Right hindlimb (tissue), 1 donor: ENCODE results near the gene LCN10.
"Not testable (repeated sequence)": the region's sequence is repeated elsewhere in the genome, so short reads cannot be mapped to it uniquely, and the experiment has no call there.

Experiments used
- DNase-seq: peaks from one replicate; pipeline ENCODE4 v3.0.0-alpha.2; 2018

Gene LCN10

DNA sequence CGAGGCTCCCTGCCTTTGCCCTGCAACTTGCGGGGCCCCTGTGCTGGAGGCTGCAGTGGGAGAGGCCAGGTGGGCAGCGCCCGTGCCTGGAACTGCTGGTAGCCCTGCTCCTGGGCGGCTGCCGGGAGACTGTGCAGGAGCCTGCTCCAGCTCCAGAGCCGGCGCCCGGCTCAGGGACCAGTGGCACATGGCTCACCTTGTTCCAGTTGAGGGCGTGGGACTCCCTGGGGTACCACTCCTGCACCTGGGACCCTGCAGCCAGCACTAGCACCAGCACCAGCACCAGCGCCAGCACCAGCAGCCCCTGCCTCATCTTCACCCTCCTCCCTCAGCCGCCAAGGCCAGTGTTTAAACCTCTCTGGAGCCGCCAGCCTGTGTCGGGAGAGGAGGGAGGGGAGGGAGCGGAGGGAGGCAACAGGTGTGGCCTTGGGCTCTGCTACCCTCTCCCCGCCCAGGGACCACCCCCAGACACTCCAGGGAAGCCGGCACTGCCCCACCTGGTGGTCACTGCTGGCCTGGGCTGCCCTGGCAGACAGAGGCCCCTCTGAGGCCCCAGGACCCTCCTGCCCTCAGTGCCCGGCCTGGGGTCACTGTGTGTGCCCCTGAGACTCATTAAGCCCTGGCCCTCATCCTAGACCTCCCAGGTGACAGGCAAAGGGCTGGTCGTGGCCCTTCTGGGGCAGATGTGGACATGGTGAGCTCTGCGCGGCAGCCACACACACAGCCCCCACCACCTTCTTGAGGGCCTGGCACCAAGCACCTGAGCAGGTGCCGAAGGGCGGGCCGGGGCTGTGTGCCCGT, at the start of gene LCN10:
TSS of gene LCN10 (minus strand) at position 350 of the 801 bp plus-strand sequence. CDS start at position 313, 37 bp downstream.
- no peak for DNase-seq

DNA sequence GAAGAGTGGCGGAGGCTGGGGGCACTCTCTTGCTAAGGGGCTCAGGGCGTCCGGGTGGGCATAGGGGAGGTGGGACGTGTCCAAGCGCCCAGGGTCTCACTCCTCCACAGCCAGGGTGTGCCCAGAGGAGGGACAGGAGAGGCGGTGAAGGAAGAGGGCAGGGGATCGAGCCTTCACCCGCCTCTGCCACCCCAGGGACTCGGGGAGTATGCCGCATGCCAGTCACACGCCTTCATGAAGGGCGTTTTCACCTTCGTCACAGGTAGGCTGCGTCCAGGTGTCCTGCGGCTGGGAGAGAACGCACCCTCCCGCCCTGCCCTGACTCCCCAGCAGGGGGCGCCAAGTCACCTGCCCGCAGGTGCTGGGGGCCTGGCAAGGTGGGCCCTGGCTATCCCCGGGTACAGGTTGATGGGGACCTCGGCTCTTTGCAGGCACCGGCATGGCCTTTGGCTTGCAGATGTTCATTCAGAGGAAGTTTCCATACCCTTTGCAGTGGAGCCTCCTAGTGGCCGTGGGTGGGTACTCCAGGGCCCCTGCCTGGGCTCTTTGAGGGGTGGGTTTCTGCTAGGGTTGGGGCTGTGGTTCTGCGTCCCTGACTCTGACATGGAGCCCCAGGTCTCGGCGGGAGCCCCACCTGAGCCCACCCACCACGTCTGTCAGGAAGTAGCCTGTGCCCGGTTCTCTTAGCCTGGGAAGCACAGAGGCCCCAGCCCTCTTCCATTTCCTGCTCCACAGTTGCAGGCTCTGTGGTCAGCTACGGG, 49.0 kb upstream of the LCN10 start:
- peak; percentile 60 for DNase-seq

DNA sequence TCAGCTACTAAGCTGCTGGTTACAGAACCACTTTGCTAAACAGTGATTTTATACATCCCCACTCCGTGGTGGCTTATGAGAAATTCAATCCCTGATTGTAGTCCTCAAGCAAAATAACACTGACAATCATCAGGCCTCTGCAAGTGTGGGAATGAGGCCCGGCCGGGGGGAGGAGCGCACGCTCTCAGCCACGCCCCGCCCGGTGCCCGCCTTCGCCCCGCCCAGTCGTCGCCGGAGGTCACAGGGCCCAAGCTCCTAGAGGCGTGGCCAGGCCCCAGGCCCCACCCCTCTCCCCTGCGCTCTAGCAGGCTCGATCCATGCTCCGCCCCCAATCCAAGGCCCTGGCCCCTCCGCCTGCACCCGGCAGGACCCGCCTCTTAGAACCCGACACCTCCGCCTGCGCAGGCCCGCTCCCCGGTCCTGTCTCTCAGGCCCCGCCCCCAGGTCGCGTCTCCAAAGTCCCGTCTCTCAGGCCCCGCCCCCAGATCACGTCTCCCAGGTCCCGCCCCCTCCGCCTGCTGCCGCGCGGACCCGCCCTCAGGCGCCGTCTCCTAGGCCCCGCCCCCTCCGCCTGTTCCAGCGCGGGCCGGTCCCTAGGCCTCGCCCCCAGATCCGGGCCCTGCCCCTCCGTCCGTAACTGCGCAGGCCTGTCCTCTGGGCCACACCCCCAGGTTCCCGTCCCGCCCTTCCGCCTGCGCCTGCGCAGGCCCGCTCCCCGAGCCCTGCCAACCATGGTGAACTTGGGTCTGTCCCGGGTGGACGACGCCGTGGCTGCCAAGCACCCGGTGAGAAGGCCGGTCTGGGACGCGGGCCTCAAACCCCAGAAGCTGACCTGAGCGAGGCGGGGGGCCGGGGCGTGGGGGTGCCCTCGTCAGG, 48.1 kb upstream of the LCN10 start, which contains the start of gene TMEM141:
TSS of gene TMEM141 (plus strand) at position 705 of the 876 bp plus-strand sequence. CDS start at position 732, 27 bp downstream.
- peak; percentile 100 for DNase-seq

DNA sequence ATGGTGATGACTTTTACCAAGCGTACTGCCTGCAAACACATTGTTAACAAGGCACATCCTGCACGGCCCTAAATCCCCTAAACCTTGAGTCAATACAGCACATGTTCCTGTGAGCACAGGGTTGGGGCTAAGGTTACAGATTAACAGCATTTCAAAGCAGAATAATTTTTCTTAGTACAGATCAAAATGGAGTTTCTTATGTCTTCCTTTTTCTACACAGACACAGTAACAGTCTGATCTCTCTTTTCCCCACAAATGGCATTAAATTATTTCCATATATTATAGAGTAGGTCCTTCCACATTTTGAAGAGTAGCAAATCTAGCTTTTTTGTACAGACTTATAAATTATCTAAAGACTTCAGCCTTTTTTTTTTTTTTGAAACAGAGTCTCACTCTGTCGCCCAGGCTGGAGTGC, 46.8 kb upstream of the LCN10 start:
- no peak for DNase-seq

DNA sequence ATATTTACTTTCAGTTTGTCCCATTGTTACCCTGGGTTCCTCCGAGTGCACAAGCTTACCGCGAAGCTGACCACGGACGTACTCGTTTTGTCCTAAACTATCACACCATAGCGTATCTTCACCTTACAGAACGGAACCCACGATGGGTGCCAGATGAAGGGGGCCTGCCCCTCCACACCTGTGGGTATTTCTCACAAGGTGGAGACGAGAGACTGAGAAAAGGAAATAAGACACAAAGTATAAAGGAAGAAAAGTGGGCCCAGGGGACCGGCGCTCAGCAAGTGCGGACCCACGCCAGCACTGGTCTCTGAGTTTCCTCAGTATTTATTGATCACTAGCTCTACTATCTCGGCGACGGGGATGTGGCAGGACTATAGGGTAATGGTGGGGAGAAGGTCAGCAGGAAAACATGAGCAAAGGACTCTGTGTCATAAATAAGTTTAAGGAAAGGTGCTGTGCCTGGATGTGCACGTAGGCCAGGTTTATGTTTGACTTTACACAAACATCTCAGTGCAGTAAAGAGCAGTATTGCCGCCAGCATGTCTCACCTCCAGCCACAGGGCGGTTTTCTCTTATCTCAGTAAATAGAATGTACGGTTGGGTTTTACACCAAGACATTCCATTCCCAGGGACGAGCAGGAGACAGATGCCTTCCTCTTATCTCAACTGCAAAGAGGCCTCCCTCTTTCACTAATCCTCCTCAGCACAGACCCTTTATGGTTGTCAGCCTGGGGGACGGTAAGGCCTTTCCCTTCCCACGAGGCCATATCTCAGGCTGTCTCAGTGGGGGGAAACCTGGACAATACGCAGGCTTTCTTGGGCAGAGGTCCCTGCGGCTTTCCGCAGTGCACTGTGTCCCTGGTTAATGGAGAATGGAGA, 46.1 kb upstream of the LCN10 start:
- not testable (repeated sequence) for DNase-seq

DNA sequence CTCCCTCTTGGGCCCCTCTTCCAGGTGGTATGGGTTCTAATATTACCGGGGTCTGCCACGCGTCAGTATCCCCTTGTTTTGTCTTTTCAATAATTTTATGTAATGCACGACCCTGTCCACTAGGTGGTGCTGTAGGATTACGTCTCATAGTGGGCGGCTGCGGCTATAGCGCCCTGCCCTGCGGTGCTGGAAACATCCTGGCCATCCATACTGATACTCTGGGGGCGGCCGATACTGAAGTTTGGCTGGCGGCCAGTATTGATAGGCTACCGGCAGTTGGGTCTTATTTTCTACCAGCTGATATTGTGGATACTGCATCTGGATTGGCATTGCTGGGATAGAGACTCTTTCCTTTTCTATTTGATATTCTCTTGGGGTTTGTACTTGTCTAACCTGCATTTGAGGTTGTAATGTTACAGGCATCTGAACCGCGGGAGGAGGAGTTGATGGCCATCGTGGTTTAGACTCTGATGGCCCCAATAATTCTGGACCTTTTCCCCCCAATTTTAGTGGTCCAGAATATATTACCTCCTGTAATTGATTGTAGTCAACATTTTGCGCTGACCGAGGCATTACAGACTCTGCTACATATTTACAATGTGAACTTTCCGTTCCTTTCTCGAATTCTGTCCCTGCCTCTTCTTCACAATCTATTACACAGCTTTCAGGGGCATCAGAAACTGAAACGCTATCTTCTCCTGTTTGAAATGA, 45.1 kb upstream of the LCN10 start:
- peak; percentile 70 for DNase-seq

DNA sequence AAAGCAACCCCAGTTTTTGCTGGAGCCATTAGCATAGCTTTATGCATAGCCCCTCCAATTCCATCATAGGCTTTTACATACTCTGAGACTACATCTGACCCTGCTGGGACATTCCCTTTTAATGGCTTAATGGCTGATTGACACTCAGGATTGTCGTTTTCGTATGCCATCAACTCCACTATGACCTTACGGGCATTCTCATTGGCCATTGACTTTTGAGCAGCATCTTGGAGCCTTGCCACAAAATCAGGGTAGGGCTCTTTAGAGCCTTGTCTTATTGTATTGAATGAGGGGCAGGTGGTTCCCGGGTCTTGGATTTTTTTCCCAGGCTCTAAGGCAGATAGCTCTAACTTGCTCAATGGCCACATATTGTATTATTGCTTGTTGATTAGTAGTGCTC, 44.2 kb upstream of the LCN10 start:
- DNase-seq, result not testable (repeated sequence)

DNA sequence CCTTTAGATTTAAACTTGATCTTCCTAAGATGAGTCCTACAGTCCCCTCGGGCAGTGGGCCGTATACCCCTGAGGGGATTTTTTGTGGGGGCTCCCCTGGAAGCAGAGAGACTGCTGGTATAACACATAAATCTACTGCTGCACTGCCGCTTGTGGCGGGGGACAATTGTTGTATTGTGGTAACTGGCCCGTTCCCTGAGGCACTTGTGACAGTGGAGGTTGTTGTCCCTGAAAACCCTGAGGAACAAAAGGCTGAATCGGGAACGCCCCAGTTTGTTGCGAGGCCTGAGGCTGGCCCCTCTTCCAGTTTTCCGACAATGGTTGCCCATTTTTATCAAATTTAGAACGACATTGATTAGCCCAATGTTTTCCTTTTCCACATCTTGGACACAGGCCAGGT, 43.7 kb upstream of the LCN10 start:
- DNase-seq, result no peak

DNA sequence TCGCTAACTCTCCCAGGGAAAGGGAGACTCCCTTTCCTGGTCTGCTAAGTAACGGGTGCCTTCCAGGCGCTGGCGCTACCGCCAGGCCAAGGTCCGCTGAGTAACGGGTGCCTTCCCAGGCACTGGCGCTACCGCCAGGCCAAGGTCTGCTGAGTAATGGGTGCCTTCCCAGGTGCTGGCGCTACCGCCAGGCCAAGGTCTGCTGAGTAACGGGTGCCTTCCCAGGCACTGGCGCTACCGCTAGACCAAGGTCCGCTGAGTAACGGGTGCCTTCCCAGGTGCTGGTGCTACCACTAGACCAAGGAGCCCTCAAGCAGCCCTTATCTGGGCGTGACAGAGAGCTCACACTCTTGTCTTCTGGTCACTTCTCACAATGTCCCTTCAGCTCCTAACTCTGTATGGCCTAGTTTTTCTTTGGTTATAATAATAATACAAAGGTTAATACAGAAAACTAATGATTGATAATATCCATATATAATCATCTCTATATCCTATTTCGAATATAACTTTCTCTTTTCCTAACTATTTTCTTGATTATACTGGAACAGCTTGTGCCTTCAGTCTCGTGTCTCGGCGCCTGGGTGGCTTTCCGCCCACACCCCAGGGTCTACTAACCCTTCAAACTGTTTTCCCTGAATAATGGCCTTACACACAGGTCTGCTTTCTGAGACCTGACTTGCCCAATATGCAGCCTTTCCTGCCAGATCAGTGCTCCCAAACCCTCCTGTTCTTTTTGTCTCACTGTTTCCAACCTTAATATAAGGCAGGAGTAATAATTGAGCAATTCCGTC, 43.0 kb upstream of the LCN10 start:
- not testable (repeated sequence) for DNase-seq

DNA sequence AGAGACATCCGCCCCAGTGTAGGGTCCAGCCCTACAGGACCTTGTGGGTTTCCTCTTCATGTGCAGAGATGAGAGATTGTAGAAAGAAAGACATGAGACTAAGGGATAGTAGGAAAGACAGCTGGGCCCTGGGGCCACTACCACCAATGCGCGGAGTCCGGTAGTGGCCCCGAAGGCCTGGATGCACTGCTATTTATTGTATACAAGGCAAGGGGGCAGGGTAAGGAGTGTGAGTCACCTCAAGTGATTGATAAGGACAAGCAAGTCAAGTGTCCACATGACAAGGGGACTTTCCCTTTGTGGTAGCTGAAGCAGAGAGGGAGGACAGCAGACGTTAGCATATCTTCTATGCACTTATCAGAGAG, 42.2 kb upstream of the LCN10 start:
- no peak for DNase-seq

DNA sequence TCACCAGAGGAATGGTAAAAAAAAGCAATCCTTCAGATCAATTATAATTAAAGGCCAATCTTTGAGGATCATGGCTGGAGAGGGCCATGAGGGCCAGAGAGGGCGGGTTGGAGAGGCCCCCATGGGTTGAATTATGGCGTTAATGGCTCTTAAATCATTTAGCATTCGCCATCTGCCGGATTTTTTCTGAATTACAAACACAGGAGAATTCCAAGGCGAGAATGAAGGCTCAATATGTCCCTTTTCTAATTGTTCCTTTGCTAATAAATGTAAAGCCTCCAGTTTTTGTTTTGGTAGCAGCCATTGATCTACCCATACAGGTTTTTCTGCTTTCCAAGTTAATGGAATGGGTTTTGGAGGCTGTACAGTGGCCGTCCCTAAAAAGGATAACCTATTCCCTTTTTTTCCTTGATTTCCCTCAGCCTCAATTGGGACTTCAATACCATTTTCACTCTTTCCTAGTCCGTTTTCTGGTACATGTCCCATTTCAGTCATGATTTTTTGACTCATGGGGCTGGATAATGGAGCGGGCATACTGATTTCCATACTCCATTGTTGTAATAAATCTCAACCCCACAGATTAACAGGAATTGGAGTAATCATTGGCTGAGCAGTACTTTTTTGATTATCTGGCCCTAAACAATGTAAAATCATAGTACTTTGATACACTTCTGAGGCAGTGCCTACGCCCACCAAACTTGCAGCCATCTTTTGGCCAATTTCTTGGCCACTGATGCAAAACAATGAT, 41.7 kb upstream of the LCN10 start:
- peak; percentile 16 for DNase-seq

DNA sequence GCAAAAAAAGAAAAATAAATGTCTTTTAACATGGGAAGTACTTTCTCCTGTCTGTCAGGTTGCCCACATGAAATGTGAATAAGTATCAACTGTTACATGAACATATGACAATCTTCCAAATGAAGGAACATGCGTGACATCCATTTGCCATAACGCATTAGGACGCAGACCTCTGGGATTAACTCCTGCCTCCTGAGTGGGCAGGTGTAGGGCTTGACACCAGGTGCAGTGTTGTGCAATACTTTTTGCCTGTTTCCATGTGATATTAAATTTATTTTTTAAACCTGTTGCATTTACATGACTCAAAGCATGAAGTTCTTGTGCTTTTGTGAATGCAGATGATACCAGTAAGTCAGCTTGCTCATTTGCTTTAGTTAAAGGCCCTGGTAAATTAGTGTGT, 39.7 kb upstream of the LCN10 start:
- DNase-seq, result peak; percentile 4

DNA sequence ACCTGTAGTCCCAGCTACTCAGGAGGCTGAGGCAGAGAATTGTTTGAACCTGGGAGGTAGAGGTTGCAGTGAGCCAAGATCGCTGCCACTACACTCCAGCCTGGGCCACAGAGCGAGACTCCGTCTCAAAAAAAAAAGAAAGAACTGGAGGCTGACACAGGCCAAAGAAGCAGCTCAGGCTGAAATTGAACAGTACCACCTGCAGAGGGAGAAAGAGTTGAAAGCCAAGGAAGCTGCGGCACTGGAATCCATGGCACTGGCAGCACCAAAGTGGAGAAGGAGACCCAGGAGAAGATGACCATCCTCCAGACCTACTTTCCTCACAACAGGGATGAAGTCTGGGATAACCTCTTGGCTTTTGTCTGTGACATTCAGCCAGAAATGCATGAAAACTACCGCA, 37.1 kb upstream of the LCN10 start:
- DNase-seq, result no peak

DNA sequence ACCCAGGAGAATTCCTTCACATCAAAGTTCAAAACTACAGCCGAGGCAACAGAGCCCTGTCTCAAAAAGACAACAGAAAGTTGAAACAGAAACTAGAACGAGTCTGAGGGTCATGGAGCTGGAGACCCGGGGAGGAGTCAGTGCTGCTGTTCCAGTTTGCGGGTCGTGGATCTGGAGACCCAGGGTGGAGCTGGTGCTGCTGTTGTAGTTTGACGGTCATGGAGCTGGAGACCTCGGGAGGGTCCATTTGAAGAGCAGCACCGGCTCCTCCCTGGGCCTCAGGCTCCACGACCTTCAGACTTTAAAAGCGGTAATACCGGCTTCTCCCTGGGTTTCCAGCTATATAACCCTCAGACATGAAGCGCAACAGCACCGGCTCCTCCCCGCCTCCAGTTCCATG, 34.6 kb upstream of the LCN10 start:
- peak; percentile 4 for DNase-seq

DNA sequence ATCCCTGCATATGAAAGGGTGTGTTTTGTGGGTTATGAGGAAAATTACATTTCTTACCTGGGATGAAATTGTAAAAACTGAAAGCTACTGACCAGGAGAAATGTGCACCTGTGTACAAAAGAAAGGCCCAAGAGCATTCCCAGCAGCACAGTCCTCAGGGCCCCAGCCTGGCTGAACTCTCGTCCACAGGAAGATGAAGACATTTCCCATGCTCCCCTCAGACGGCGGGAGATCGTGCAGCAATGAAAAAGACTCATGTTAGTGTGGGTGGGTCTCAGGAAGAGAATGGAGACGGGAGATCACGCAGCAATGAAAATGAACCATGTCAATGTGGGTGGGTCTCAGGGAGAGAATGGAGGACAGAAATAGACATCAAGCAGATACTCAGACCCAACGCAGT, 34.2 kb upstream of the LCN10 start:
- DNase-seq, result no peak

DNA sequence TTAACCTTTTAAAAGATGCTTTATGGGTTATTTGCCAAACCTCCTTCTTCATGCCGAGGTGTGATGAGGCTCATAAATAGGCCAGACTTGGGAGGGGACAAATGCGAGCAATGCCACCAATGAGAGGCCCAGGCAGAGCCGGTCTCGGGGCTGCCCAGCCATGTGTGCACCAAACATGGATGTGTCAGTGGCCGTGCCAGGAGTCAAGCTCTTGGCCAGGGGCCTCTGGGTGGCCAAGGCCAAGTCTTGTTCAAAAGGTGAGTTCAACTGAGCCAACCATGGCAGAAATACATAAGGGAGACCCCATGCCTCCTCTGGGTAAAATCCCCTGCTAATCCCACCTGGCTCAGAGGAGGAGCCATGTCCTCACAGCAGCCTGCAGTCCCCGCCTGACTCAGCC, 32.5 kb upstream of the LCN10 start:
- DNase-seq, result no peak

DNA sequence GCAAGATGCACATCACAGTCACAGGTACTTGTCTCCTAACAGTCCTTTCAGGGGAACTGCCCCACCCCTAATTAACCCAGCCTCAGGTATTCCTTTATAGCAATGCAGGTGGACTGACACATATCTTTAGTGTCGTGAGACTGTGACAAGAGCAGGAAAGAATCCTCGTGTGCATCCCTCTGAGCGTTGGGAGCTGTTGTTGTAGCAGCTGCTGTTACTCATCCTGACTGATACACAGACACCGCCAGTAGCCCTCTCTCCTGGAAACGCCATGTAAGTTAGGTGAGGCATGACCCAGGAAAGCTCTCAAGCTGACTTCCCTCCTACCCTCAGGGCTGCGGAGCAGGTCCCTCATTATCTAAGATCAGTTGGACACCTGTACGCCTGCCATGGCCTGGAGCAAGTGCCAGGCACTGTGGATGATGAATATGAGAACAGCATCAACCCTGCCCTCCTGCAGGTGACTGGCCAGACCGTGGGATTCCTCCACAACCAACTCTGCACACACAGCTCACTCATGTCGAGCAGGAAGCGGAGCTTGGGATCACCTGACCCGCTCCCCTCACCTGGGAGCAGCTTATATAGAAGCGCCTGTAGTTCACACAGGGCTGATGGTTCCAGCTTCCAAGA, 31.8 kb upstream of the LCN10 start:
- no peak for DNase-seq

DNA sequence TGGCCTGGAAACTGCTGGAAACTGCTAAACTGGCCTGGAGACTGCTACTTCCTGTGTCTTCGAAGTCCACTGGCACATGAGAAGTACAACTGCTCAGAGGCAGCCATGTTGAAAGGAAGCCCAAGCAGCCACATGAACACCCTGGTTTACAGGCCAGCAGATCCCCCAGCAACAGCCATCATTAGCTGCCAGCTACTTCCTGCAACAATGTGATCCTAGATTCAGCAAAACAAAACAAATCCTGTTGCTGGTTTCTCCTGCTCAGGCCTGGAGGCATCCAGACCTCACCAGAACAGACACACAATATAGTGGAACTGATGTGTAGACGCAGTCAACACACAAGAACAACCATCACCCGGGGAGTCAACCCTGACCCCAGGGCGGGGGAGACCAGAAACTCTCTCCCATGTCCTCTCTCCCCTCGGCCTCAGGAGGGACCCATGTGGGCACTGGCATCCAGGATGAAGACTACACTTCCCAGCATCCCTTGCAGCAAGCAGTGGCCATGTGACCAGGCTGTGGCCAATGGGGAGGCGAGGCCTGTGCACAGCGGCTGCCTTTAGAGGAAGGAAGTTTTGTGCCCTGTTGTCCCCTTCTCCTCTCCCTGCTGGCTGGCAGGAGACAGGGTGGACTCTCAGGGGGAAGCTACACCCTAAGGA, 30.8 kb upstream of the LCN10 start:
- no peak for DNase-seq
